Kidney (tissue), 14 donors: Measurements from ENCODE around the gene MIPEP. TPM values are rescaled to one million over a fixed set of nuclear protein-coding genes. Genes with fewer than 3 reads are reported as not detected.
"Not testable (repeated sequence)": the region's sequence is repeated elsewhere in the genome, so short reads cannot be mapped to it uniquely, and the experiment has no call there.

ENCODE experiments used
- DNase-seq, 5 donors: peaks; one replicate each; pipeline ENCODE4 v3.0.0-alpha.2; 2013 to 2020
- FAIRE-seq: peaks from 2 replicates; lab custom pipeline; 2012; peaks lifted over from hg19 to GRCh38; lab: Jason Lieb, UNC
- H3K27ac ChIP-seq, 2 donors: one replicate each; pipeline ENCODE4 v1.7.0; 2013; ENCODE audit warnings: low read depth in 2 of 2, low read length in 2 of 2, inconsistent platforms in 1 of 2
- H3K27me3 ChIP-seq: one replicate; pipeline ENCODE4 v1.7.1; 2013; ENCODE audit warnings: low read length, inconsistent platforms; ENCODE audit not compliant: control insufficient read depth, insufficient read depth
- H3K36me3 ChIP-seq, 3 donors: one replicate each; pipeline versions ENCODE4 v1.7.0 to v1.7.1; 2013; ENCODE audit warnings: low read length in 3 of 3, control low read depth in 1 of 3, inconsistent platforms in 1 of 3; ENCODE audit not compliant: insufficient read depth in 3 of 3, control insufficient read depth in 2 of 3
- H3K4me1 ChIP-seq, 3 donors: one replicate each; pipeline versions ENCODE4 v1.7.0 to v1.7.1; 2013; ENCODE audit warnings: low read length in 3 of 3, inconsistent platforms in 1 of 3, low read depth in 1 of 3; ENCODE audit not compliant: control insufficient read depth in 2 of 3, insufficient read depth in 2 of 3
- H3K4me3 ChIP-seq, 3 donors: one replicate each; pipeline versions ENCODE4 v1.7.0 to v1.8.1; 2013; ENCODE audit warnings: low read length in 3 of 3, control low read depth in 1 of 3, inconsistent platforms in 1 of 3
- H3K9ac ChIP-seq, 3 donors: one replicate each; pipeline versions ENCODE4 v1.7.0 to v1.7.1; 2013; ENCODE audit warnings: low read length in 3 of 3, control low read depth in 1 of 3, inconsistent platforms in 1 of 3
- H3K9me3 ChIP-seq, 3 donors: one replicate each; pipeline versions ENCODE4 v1.7.0 to v1.7.1; 2013; ENCODE audit warnings: low read length in 3 of 3, control low read depth in 1 of 3, inconsistent platforms in 1 of 3; ENCODE audit not compliant: control insufficient read depth in 2 of 3, insufficient read depth in 1 of 3
- intact Hi-C: fragments of 100-400 bp; cut with DNase I; formaldehyde crosslinking; loops from one replicate; pipeline ENCODE4 v1.11.1; 2022
- polyA plus RNA-seq: library from polyadenylated mRNA; stranded (reverse); fragments of 350-450 nt; fragmentation: Illumina TruSeq; extraction: RNeasy Lipid Tissue Mini Kit (QIAGEN cat#74804); gene quantifications from one replicate; pipeline ENCODE4 v1.2.3, GENCODE V29; 2014; ENCODE audit warnings: low read depth, low replicate concordance; ENCODE audit not compliant: insufficient read depth
- total RNA-seq: library from RNA; stranded (reverse); fragmentation: NEBNext Ultra II Directional; extraction: Animal tissue kit (Norgen Biotek cat#: 25700); gene quantifications from one replicate; pipeline ENCODE4 v1.2.1, GENCODE V29; 2021
- TF ChIP-seq, protein P1 (sequence below): IDR thresholded peaks from 3 replicates; pipeline ENCODE4 v1.5.1; 2012; ENCODE audit warnings: mild to moderate bottlenecking, moderate library complexity, borderline replicate concordance; ENCODE audit not compliant: insufficient read depth; ENCODE audit errors: extremely low read depth
- donor health status: control.
- donor health status: control.
- donor health status: control.
- donor health status: control.
- donor health status: control.
- donor health status: DM: yes; HTN: yes; CAD: no.
- donor health status: Normal renal cell carcinoma (clear cell type).

MIPEP gene
- total and polyA plus RNA-seq, 2 donors from 2014 or later: 29.1 to 46.8 TPM

DNA sequence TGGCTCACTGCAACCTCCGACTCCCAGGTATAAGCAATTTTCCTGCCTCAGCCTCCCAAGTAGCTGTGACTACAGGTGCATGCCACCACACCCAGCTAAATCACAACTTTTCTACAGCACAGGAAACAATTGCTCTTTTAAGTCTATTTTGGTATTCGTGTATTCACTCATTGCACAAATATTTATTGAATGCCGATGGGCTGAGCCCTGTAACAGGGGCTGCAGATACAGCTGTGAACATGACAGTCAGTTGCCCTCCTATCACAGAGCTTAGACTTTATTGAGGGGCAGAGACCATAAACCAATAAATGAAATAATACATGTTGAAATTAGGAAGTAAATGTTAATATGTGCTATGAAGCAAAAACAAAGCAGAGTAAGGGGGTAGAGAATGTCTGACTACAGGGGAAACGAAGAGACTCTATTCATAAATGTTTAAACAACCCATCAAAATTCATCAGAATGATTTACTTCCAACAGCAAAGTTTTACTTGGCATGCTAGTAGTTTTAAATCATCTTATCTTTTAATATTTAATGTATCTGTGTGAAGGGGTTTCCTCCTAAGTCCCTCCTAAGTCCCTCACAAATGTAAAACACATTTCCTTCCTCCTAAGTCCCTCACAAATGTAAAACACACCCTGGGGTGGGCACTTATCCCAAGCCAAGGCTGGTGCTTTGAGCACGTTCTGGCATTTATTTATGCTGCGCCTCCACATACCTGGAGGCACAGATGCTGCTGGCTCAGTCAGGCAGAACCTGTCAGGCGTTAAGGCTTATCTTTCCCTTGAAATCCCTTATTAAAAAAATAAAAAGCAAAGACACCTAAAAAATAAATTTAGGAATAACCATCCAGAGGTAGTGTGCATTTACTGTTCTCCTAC is 140.8 kb downstream of the MIPEP start:
- H3K27ac ChIP-seq: no peak overlapping the region
- H3K4me1 ChIP-seq: peaks cover 0 to 9% (median 2%) of the 10 kb centered on the region in 3 donors
- DNase-seq (peak in 3 of 5 donors; percentile 39 to 55 (median 54)), FAIRE-seq (no peak)
- H3K27me3 ChIP-seq: no peaks in the 10 kb centered on the region
- no peak overlapping the region for H3K9ac ChIP-seq
- TF ChIP-seq, protein P1, sequence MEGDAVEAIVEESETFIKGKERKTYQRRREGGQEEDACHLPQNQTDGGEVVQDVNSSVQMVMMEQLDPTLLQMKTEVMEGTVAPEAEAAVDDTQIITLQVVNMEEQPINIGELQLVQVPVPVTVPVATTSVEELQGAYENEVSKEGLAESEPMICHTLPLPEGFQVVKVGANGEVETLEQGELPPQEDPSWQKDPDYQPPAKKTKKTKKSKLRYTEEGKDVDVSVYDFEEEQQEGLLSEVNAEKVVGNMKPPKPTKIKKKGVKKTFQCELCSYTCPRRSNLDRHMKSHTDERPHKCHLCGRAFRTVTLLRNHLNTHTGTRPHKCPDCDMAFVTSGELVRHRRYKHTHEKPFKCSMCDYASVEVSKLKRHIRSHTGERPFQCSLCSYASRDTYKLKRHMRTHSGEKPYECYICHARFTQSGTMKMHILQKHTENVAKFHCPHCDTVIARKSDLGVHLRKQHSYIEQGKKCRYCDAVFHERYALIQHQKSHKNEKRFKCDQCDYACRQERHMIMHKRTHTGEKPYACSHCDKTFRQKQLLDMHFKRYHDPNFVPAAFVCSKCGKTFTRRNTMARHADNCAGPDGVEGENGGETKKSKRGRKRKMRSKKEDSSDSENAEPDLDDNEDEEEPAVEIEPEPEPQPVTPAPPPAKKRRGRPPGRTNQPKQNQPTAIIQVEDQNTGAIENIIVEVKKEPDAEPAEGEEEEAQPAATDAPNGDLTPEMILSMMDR: no peak
- no peak overlapping the region for H3K4me3 ChIP-seq
- no peaks in the 10 kb centered on the region for H3K9me3 ChIP-seq
- intact Hi-C loops: no loop called here
- peaks cover 0 to 3% (median 2%) of the 10 kb centered on the region in 3 donors for H3K36me3 ChIP-seq

DNA sequence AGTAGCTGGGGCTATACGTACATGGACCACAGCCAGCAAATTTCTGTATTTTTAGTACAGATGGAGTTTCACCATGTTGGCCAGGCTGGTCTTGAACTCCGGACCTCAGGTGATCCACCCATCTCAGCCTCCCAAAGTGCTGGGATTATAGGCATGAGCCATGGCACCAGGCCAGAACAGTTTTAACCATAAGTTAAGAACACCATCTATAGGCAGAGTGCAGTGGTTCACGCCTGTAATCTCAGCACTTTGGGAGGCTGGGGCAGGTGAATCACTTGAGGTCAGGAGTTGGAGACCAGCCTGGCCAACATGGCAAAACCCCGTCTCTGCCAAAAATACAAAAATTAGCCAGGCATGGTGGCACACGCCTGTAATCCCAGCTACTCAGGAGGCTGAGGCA is 143.1 kb downstream of the MIPEP start:
- H3K9ac ChIP-seq, DNase-seq, intact Hi-C loops, FAIRE-seq, H3K4me3 ChIP-seq, H3K9me3 ChIP-seq, H3K27ac ChIP-seq, H3K36me3 ChIP-seq, H3K4me1 ChIP-seq, H3K27me3 ChIP-seq: not testable (repeated sequence)

DNA sequence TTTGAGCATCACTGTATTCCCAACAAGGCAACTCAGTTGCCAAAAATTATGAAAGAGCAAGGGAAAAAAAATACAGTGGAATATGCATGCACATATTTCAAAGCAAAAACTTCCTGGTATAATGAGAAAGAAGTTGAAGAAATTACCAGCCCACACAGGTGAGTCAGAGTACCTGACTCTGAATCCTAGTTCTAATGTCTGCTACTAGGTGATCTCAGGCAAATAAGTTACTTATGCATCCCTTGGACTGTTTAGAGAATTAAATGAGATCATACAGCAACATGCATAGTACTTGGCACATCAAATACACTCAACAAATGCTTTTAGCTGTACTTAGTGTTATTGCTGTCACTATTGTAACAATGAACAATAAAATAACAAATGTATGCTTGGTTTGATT is 144.9 kb downstream of the MIPEP start:
- Histone ChIP-seq H3K9me3 (no peaks in the 10 kb centered on the region), H3K27me3 (no peaks in the 10 kb centered on the region), H3K9ac (no peak overlapping the region), H3K4me3 (no peak overlapping the region), H3K27ac (no peak overlapping the region), H3K36me3 (no peaks in the 10 kb centered on the region), H3K4me1 (peaks cover 0 to 9% (median 2%) of the 10 kb centered on the region in 3 donors)
- intact Hi-C loops: no loop called here
- DNase-seq: no peak
- no peak for FAIRE-seq
- TF ChIP-seq, protein P1: no peak

DNA sequence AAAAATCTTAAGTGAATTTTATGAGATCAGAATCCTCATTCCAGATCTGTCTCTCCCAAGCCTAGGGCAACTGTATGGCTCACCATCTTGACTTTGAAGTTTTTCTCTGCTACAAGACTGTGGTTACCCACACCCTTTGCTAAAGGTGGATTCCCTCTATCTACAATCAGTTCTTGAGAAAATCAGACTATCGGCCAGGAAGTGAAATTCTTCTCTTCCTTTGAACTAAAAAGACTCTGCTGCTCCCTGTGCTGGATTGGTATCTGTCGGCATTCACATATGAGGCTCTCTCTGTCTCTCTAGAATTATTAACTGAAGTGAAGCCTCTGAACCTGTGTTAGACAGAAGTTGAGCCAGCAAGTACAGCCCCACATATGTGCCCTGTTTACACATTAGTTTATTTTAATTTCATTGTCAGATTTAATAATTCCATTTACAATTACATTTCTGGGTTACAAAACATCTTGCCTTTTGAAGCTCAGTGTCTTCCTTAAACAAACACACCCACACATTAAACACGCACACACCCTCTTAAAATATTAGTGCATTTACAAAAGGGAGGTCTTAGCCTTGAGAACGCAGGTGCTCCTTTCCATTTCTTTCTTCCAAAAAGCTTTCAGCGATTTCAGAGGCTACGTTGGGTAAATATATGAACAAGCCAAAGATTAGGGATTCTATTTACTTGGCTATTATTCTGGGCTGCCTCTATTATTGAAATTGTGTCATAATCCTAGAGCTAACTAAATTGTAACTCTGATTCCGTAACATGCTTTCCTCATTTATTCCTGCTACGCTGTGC is 145.7 kb downstream of the MIPEP start:
- Histone ChIP-seq H3K4me3 (no peak overlapping the region), H3K4me1 (peaks cover 0 to 6% (median under 1%) of the 10 kb centered on the region in 3 donors), H3K27ac (no peak overlapping the region), H3K9ac (no peak overlapping the region), H3K9me3 (no peaks in the 10 kb centered on the region), H3K27me3 (no peaks in the 10 kb centered on the region), H3K36me3 (no peaks in the 10 kb centered on the region)
- no peak for FAIRE-seq
- DNase-seq: no peak
- TF ChIP-seq, protein P1: no peak
- intact Hi-C loops: no loop called here
